HepG2 (cell line): ENCODE measurements around the gene SERPINE2. TPM values are rescaled to one million over a fixed set of nuclear protein-coding genes. Genes with fewer than 3 reads are reported as not detected.

Experiments
- ATAC-seq: fragments of 200-7000 bp; cut with Tn5 transposase; 3 replicates; pipeline ENCODE4 v1.9.1; 2020; ENCODE audit warnings: mild to moderate bottlenecking, moderate library complexity
- BruUV-seq: library from RNA; stranded (reverse); fragments of 400-500 nt; replicated peaks from 2 replicates; lab custom pipeline; 2021; lab: Mats Ljungman, UMichigan
- CTCF ChIA-PET: fragments of 300-600 bp; formaldehyde crosslinking; extraction: SDS; loops from one replicate; lab custom pipeline; 2021; ENCODE audit warnings: low total read pairs, inconsistent platforms, low intra/inter-chr PET ratio; lab: Yijun Ruan, JAX
- POLR2A ChIA-PET: fragments of 350-600 bp; sonication (Branson Sonifier 250); formaldehyde crosslinking; loops from one replicate; lab custom pipeline; 2020; ENCODE audit warnings: antibody characterized with exemption, inconsistent platforms; lab: Yijun Ruan, JAX
- DNase-seq: peaks from one replicate; pipeline ENCODE4 v3.0.0-alpha.2; 2015; ENCODE audit warnings: low spot score
- FAIRE-seq: peaks from 3 replicates; lab custom pipeline; 2011; peaks lifted over from hg19 to GRCh38; lab: Jason Lieb, UNC
- H2AFZ ChIP-seq: one replicate; pipeline ENCODE4 v1.6.1; 2011; ENCODE audit warnings: low read length, inconsistent platforms
- H3K27ac ChIP-seq: fragments of 300-600 bp; 3 replicates; pipeline ENCODE4 v1.8.0; 2011; ENCODE audit warnings: mixed run types, mild to moderate bottlenecking, mixed read lengths, low read length, inconsistent platforms; ENCODE audit not compliant: insufficient read depth; ENCODE audit errors: extremely low read length
- H3K27me3 ChIP-seq, 2 experiments: fragments of 200-600 bp in 1 of 2; 2 replicates in 1 of 2; 3 replicates in 1 of 2; pipeline versions ENCODE4 v1.6.0 to v1.8.0; 2011; ENCODE audit warnings: low read length in 2 of 2, mild to moderate bottlenecking in 2 of 2, moderate library complexity in 2 of 2, inconsistent platforms in 1 of 2; ENCODE audit not compliant: insufficient read depth in 2 of 2, control insufficient read depth in 1 of 2
- H3K36me3 ChIP-seq, 2 experiments: fragments of 200-600 bp in 1 of 2; replicated peaks in 1 of 2; 2 replicates in 1 of 2; 3 replicates in 1 of 2; pipeline versions ENCODE4 v1.5.1 to v1.8.0; 2011; ENCODE audit warnings: low read length in 2 of 2, inconsistent platforms in 1 of 2; ENCODE audit not compliant: insufficient read depth in 2 of 2, control insufficient read depth in 1 of 2
- H3K4me1 ChIP-seq: 2 replicates; pipeline ENCODE4 v1.5.1; 2012; ENCODE audit warnings: low read length, inconsistent platforms; ENCODE audit not compliant: insufficient read depth
- H3K4me2 ChIP-seq: 2 replicates; pipeline ENCODE4 v1.6.0; 2011; ENCODE audit warnings: low read depth, low read length, inconsistent platforms
- H3K4me3 ChIP-seq, 3 experiments: fragments of 200-600 bp in 1 of 3; sonication (generic), shearing (Covaris generic) in 1 of 3; replicated peaks in 1 of 3; 2 replicates each; pipeline ENCODE4 v1.5.1; 2011 to 2016; ENCODE audit warnings: low read length in 3 of 3, inconsistent platforms in 2 of 3, low read depth in 2 of 3, mild to moderate bottlenecking in 2 of 3, control low read depth in 1 of 3, mixed read lengths in 1 of 3; ENCODE audit not compliant: insufficient read depth in 1 of 3
- H3K79me2 ChIP-seq: one replicate; pipeline ENCODE4 v1.6.1; 2011; ENCODE audit warnings: low read length, inconsistent platforms; ENCODE audit not compliant: insufficient read depth
- H3K9ac ChIP-seq: 2 replicates; pipeline ENCODE4 v1.6.0; 2011; ENCODE audit warnings: mild to moderate bottlenecking, low read depth, low read length, inconsistent platforms; ENCODE audit not compliant: insufficient read depth
- H3K9me3 ChIP-seq: 2 replicates; pipeline ENCODE4 v1.5.1; 2012; ENCODE audit warnings: mild to moderate bottlenecking, low read length
- H4K20me1 ChIP-seq: 2 replicates; pipeline ENCODE4 v1.6.0; 2011; ENCODE audit warnings: inconsistent platforms, mild to moderate bottlenecking, low read length, moderate library complexity; ENCODE audit not compliant: insufficient read depth
- KDM3A ChIP-seq: IDR thresholded peaks from 2 replicates; pipeline ENCODE4 v1.6.1; 2018; ENCODE audit warnings: low read depth, missing compliant biosample characterization
- KDM5A ChIP-seq: fragments of 200-600 bp; sonication (generic); IDR thresholded peaks from 2 replicates; pipeline ENCODE4 v1.7.0; 2018; ENCODE audit warnings: antibody characterized with exemption, mild to moderate bottlenecking, low read length, borderline replicate concordance
- PBX2 ChIP-seq: IDR thresholded peaks from 2 replicates; pipeline ENCODE4 v1.6.1; 2016; ENCODE audit warnings: control low read depth
- REXO4 ChIP-seq: sonication (generic); formaldehyde crosslinking; IDR thresholded peaks from 2 replicates; pipeline ENCODE4 v1.8.0; 2022; ENCODE audit warnings: missing genetic modification reagents, mild to moderate bottlenecking, borderline replicate concordance
- SRF ChIP-seq: IDR thresholded peaks from 2 replicates; pipeline ENCODE4 v1.6.1; 2011; ENCODE audit warnings: mild to moderate bottlenecking, low read depth, low read length, moderate library complexity
- TFDP2 ChIP-seq: sonication (generic); formaldehyde crosslinking; IDR thresholded peaks from 2 replicates; pipeline ENCODE4 v1.4.0; 2020; ENCODE audit warnings: missing genetic modification reagents
- THAP8 ChIP-seq: sonication (generic); formaldehyde crosslinking; IDR thresholded peaks from 2 replicates; pipeline ENCODE4 v1.5.1; 2020; ENCODE audit warnings: missing genetic modification reagents, mild to moderate bottlenecking, borderline replicate concordance
- YY1 ChIP-seq: IDR thresholded peaks from 2 replicates; pipeline ENCODE4 v1.6.1; 2011; ENCODE audit warnings: low read length, low read depth, moderate library complexity, mild to moderate bottlenecking; ENCODE audit not compliant: insufficient read depth, insufficient replicate concordance
- ZNF205 ChIP-seq: IDR thresholded peaks from 2 replicates; pipeline ENCODE4 v1.6.1; 2018; ENCODE audit warnings: missing biosample characterization, missing genetic modification reagents
- ZNF331 ChIP-seq: sonication (generic); formaldehyde crosslinking; IDR thresholded peaks from 2 replicates; pipeline ENCODE4 v1.4.0; 2020; ENCODE audit warnings: missing genetic modification reagents
- ZNF333 ChIP-seq: sonication (generic); formaldehyde crosslinking; IDR thresholded peaks from 2 replicates; pipeline ENCODE4 v1.4.0; 2020; ENCODE audit warnings: mild to moderate bottlenecking, missing genetic modification reagents, borderline replicate concordance
- ZNF350 ChIP-seq: sonication (generic); formaldehyde crosslinking; IDR thresholded peaks from 2 replicates; pipeline ENCODE4 v1.4.0; 2020; ENCODE audit warnings: mild to moderate bottlenecking, low read depth, missing genetic modification reagents, borderline replicate concordance
- ZNF850 ChIP-seq: sonication (generic); formaldehyde crosslinking; conservative IDR thresholded peaks from 2 replicates; pipeline ENCODE4 v1.9.0; 2021; ENCODE audit warnings: mild to moderate bottlenecking, missing genetic modification reagents
- in situ Hi-C: cut with HindIII; loops from 2 replicates; pipeline ENCODE4 v1.10.0; 2017; ENCODE audit warnings: low pct_unique_long_range_greater_than_20kb; ENCODE audit not compliant: extremely low pct_ligation_motif_present
- intact Hi-C: fragments of 100-400 bp; cut with micrococcal nuclease; formaldehyde crosslinking; loops from one replicate; pipeline ENCODE4 v1.10.0; 2022; ENCODE audit not compliant: unreplicated experiment
- polyA plus RNA-seq, 8 experiments: library from polyadenylated mRNA; depleted of rRNA in 3 of 8; stranded (reverse) in 7 of 8; unstranded in 1 of 8; fragments of >200 nt; fragmentation: Illumina TruSeq in 4 of 8; extraction: Trizol in 4 of 8; gene quantifications; 2 replicates each; pipeline versions ENCODE4 v1.2.1 to v1.2.3, GENCODE V29; 2011 to 2016; ENCODE audit warnings: low read depth in 4 of 8, missing spikeins in 1 of 8, mixed read lengths in 1 of 8; ENCODE audit not compliant: insufficient read depth in 1 of 8
- total RNA-seq, 5 experiments: library from RNA; depleted of rRNA; stranded (reverse); fragments of >200 nt; fragmentation: Illumina TruSeq; extraction: Trizol; gene quantifications; 2 replicates each; pipeline ENCODE4 v1.2.3, GENCODE V29; 2016; ENCODE audit warnings: low read depth in 1 of 5
- TF ChIP-seq, protein P1 (sequence below): IDR thresholded peaks from 2 replicates; pipeline ENCODE4 v1.6.1; 2018; ENCODE audit warnings: missing genetic modification reagents
- TF ChIP-seq, protein P2 (sequence below): sonication (generic); formaldehyde crosslinking; IDR thresholded peaks from 2 replicates; pipeline ENCODE4 v1.4.0; 2020; ENCODE audit warnings: missing genetic modification reagents
- TF ChIP-seq, protein P3 (sequence below): sonication (generic); formaldehyde crosslinking; IDR thresholded peaks from 2 replicates; pipeline ENCODE4 v1.5.1; 2020; ENCODE audit warnings: mild to moderate bottlenecking, missing genetic modification reagents, borderline replicate concordance

The SERPINE2 gene
- total and polyA plus RNA-seq, 2 of the 13 experiments (the other 11 are each of a cell fraction or from before 2014, with no cell fraction given), result 7.9 to 18.1 TPM

DNA sequence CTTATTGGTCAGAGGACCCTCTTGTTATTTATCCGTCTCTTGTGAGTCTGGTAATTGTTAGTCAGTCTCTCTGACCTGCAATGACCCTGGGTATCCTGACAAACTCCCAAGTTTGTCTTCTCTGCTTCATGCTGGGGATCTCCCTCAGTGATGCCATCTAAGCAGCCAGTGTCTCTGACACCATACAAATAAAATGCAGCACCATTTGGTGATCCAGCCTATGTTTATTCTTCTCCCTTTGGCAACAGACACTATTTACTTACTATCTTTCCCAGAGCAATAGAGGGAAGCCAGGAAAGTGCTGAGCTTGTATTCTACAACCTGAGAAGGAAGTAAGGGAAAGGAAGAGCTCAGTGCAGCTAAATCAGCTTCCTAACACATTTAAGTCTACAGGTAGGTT is 15.9 kb downstream of the SERPINE2 start (continued):
- no peak for TF ChIP-seq ZNF850 (CRISPR knock-in tag)
- no peak for TF ChIP-seq TFDP2
- TF ChIP-seq KDM3A, result no peak
- TF ChIP-seq, all 625 proteins: peak for 48

DNA sequence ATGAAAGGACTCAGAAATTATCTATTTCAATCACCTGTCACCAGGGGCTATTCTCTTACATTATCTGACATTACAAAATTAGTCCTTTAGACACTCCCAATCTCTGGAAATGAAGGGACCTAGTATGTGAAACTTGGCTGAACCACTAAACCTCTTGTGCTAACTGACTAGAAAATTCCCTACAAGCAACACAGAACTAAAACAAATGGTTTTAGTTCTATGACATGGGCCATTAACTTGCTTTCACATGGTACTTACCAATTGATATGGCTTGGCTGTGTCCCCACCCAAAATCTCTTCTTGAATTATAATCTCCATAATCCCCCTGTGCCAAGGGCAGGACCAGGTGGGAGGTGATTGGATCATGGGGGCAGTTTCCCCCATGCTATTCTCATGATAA is 16.6 kb downstream of the SERPINE2 start:
- in situ Hi-C loops, result no loop called here
- no peaks in the 10 kb centered on the region for H3K36me3 ChIP-seq
- POLR2A ChIA-PET, result no interaction called here
- ATAC-seq (no peak), FAIRE-seq (no peak), DNase-seq (no peak)
- no peaks in the 10 kb centered on the region for H3K9me3 ChIP-seq
- no peaks in the 10 kb centered on the region for H3K79me2 ChIP-seq
- H3K4me1 ChIP-seq, result peaks cover 15% of the 10 kb centered on the region
- BruUV-seq, result no TSS peak
- no peak overlapping the region for H2AFZ ChIP-seq
- intact Hi-C loops, result loop anchor here (2.0 kb wide), 1 partner anchor 30 kb away; no protein-coding TSS in a partner anchor
- no peak overlapping the region for H3K4me2 ChIP-seq
- no peaks in the 10 kb centered on the region for H3K27me3 ChIP-seq
- H3K27ac ChIP-seq, result no peak overlapping the region
- no peak overlapping the region for H3K4me3 ChIP-seq
- no peak overlapping the region for H3K9ac ChIP-seq
- no peaks in the 10 kb centered on the region for H4K20me1 ChIP-seq
- CTCF ChIA-PET, result no interaction called here
- TF ChIP-seq PBX2 (no peak), THAP8 (CRISPR knock-in tag) (no peak), KDM5A (no peak), ZNF331 (CRISPR knock-in tag) (no peak), SRF (no peak), ZNF205 (CRISPR knock-in tag) (no peak), ZNF333 (no peak), REXO4 (CRISPR knock-in tag) (no peak), YY1 (no peak), ZNF350 (CRISPR knock-in tag) (no peak)
- TF ChIP-seq, protein P1, sequence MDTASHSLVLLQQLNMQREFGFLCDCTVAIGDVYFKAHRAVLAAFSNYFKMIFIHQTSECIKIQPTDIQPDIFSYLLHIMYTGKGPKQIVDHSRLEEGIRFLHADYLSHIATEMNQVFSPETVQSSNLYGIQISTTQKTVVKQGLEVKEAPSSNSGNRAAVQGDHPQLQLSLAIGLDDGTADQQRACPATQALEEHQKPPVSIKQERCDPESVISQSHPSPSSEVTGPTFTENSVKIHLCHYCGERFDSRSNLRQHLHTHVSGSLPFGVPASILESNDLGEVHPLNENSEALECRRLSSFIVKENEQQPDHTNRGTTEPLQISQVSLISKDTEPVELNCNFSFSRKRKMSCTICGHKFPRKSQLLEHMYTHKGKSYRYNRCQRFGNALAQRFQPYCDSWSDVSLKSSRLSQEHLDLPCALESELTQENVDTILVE (CRISPR knock-in tag), result no peak
- TF ChIP-seq, protein P2, sequence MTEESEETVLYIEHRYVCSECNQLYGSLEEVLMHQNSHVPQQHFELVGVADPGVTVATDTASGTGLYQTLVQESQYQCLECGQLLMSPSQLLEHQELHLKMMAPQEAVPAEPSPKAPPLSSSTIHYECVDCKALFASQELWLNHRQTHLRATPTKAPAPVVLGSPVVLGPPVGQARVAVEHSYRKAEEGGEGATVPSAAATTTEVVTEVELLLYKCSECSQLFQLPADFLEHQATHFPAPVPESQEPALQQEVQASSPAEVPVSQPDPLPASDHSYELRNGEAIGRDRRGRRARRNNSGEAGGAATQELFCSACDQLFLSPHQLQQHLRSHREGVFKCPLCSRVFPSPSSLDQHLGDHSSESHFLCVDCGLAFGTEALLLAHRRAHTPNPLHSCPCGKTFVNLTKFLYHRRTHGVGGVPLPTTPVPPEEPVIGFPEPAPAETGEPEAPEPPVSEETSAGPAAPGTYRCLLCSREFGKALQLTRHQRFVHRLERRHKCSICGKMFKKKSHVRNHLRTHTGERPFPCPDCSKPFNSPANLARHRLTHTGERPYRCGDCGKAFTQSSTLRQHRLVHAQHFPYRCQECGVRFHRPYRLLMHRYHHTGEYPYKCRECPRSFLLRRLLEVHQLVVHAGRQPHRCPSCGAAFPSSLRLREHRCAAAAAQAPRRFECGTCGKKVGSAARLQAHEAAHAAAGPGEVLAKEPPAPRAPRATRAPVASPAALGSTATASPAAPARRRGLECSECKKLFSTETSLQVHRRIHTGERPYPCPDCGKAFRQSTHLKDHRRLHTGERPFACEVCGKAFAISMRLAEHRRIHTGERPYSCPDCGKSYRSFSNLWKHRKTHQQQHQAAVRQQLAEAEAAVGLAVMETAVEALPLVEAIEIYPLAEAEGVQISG (CRISPR knock-in tag), result no peak
- TF ChIP-seq, protein P3, sequence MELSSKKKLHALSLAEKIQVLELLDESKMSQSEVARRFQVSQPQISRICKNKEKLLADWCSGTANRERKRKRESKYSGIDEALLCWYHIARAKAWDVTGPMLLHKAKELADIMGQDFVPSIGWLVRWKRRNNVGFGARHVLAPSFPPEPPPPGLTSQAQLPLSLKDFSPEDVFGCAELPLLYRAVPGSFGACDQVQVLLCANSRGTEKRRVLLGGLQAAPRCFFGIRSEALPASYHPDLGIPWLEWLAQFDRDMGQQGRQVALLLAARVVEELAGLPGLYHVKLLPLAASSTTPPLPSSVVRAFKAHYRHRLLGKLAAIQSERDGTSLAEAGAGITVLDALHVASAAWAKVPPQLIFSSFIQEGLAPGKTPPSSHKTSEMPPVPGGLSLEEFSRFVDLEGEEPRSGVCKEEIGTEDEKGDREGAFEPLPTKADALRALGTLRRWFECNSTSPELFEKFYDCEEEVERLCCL (CRISPR knock-in tag), result no peak
